K562 (cell line): ENCODE measurements around the gene MED12. TPM values are rescaled to one million over a fixed set of nuclear protein-coding genes. Genes with fewer than 3 reads are reported as not detected.

Experiments
- ATAC-seq: fragments of 200-7000 bp; cut with Tn5 transposase; 3 replicates; pipeline ENCODE4 v1.9.1; 2020; ENCODE audit warnings: moderate library complexity
- BruUV-seq: library from RNA; stranded (reverse); fragments of 400-500 nt; replicated peaks from 2 replicates; lab custom pipeline; 2021; lab: Mats Ljungman, UMichigan
- CTCF ChIA-PET: fragments of 300-600 bp; formaldehyde crosslinking; extraction: SDS; loops from one replicate; lab custom pipeline; 2021; ENCODE audit warnings: low intra/inter-chr PET ratio; lab: Yijun Ruan, JAX
- POLR2A ChIA-PET: fragments of 300-600, 350-650 bp; sonication (Branson Sonifier 250); formaldehyde crosslinking; extraction: SDS; loops from one replicate; lab custom pipeline; 2021; ENCODE audit warnings: antibody characterized with exemption, inconsistent platforms; lab: Yijun Ruan, JAX
- DNase-seq, 4 experiments: peaks; one replicate each; pipeline versions ENCODE4 v3.0.0 to v3.0.0-alpha.2; 2011 to 2018; ENCODE audit warnings: low spot score in 3 of 4, mixed read lengths in 3 of 4; ENCODE audit errors: extremely low read depth in 1 of 4
- FAIRE-seq: peaks from 2 replicates; lab custom pipeline; 2011; peaks lifted over from hg19 to GRCh38; lab: Jason Lieb, UNC
- H2AFZ ChIP-seq: 2 replicates; pipeline ENCODE4 v1.6.0; 2011; ENCODE audit warnings: low read depth, low read length, control low read depth, inconsistent platforms
- H3K27ac ChIP-seq: fragments of 200-600 bp; 3 replicates; pipeline ENCODE4 v1.8.0; 2011; ENCODE audit warnings: low read depth, mild to moderate bottlenecking, control low read depth, inconsistent platforms, low read length, moderate library complexity, mixed read lengths; ENCODE audit errors: extremely low read depth
- H3K27me3 ChIP-seq, 2 experiments: fragments of 300-600 bp in 1 of 2; 2 replicates in 1 of 2; 3 replicates in 1 of 2; pipeline versions ENCODE4 v1.6.0 to v1.8.0; 2011; ENCODE audit warnings: inconsistent platforms in 2 of 2, low read length in 2 of 2, mild to moderate bottlenecking in 1 of 2, mixed read lengths in 1 of 2, moderate library complexity in 1 of 2; ENCODE audit not compliant: control insufficient read depth in 2 of 2, insufficient read depth in 2 of 2
- H3K36me3 ChIP-seq: fragments of 300-600 bp; 3 replicates; pipeline ENCODE4 v1.8.0; 2011; ENCODE audit warnings: mild to moderate bottlenecking, low read length, inconsistent platforms; ENCODE audit not compliant: control insufficient read depth, insufficient read depth
- H3K4me1 ChIP-seq, 2 experiments: fragments of 200-600 bp in 1 of 2; replicated peaks in 1 of 2; 2 replicates in 1 of 2; 3 replicates in 1 of 2; pipeline versions ENCODE4 v1.5.1 to v1.8.0; 2011; ENCODE audit warnings: inconsistent platforms in 2 of 2, low read length in 2 of 2, mild to moderate bottlenecking in 1 of 2, mixed read lengths in 1 of 2, moderate library complexity in 1 of 2; ENCODE audit not compliant: control insufficient read depth in 2 of 2, insufficient read depth in 2 of 2
- H3K4me2 ChIP-seq: 2 replicates; pipeline ENCODE4 v1.6.1; 2011; ENCODE audit warnings: low read length, control low read depth, inconsistent platforms, mixed read lengths; ENCODE audit not compliant: insufficient read depth
- H3K4me3 ChIP-seq: fragments of 200-600 bp; sonication (generic), shearing (Covaris generic); 2 replicates; pipeline ENCODE4 v1.5.1; 2016; ENCODE audit warnings: control low read depth, inconsistent platforms
- H3K79me2 ChIP-seq: fragments of 200-600 bp; 3 replicates; pipeline ENCODE4 v1.8.0; 2011; ENCODE audit warnings: low read length, inconsistent platforms; ENCODE audit not compliant: control insufficient read depth, insufficient read depth
- H3K9ac ChIP-seq, 2 experiments: 2 replicates each; pipeline versions ENCODE4 v1.6.0 to v1.6.1; 2011; ENCODE audit warnings: low read depth in 2 of 2, low read length in 2 of 2, control low read depth in 1 of 2, inconsistent platforms in 1 of 2, mild to moderate bottlenecking in 1 of 2, mixed read lengths in 1 of 2; ENCODE audit not compliant: insufficient read depth in 1 of 2
- H3K9me1 ChIP-seq: one replicate; pipeline ENCODE4 v1.6.0; 2011; ENCODE audit warnings: inconsistent platforms, mild to moderate bottlenecking, low read length, moderate library complexity; ENCODE audit not compliant: control insufficient read depth, insufficient read depth
- H3K9me3 ChIP-seq: replicated peaks from 2 replicates; pipeline ENCODE4 v1.5.1; 2011; ENCODE audit warnings: low read depth, low read length, inconsistent platforms; ENCODE audit not compliant: control insufficient read depth, insufficient read depth
- H4K20me1 ChIP-seq: replicated peaks from 2 replicates; pipeline ENCODE4 v1.6.1; 2011; ENCODE audit warnings: low read length, inconsistent platforms, mixed read lengths; ENCODE audit not compliant: control insufficient read depth, insufficient read depth
- CC2D1A ChIP-seq: fragments of 450-650 bp; IDR thresholded peaks from 2 replicates; pipeline ENCODE4 v1.6.1; 2017; ENCODE audit warnings: mild to moderate bottlenecking
- DEAF1 ChIP-seq: fragments of 450-650 bp; formaldehyde crosslinking; IDR thresholded peaks from 2 replicates; pipeline ENCODE4 v1.4.0; 2020; ENCODE audit warnings: mild to moderate bottlenecking, moderate library complexity
- E2F6 ChIP-seq, 2 experiments: IDR thresholded peaks; 2 replicates each; pipeline ENCODE4 v1.6.1; 2011; ENCODE audit warnings: borderline replicate concordance in 1 of 2, control low read depth in 1 of 2, low read depth in 1 of 2, low read length in 1 of 2, mild to moderate bottlenecking in 1 of 2, mixed read lengths in 1 of 2, moderate library complexity in 1 of 2; ENCODE audit not compliant: insufficient read depth in 1 of 2, insufficient read length in 1 of 2, poor library complexity in 1 of 2, severe bottlenecking in 1 of 2; ENCODE audit errors: extremely low read depth in 1 of 2
- ELK1 ChIP-seq: sonication (generic); formaldehyde crosslinking; IDR thresholded peaks from 2 replicates; pipeline ENCODE4 v1.8.1; 2022; ENCODE audit warnings: missing genetic modification reagents
- MAZ ChIP-seq, 2 experiments: fragments of 450-650 bp in 1 of 2; sonication (generic) in 1 of 2; formaldehyde crosslinking; IDR thresholded peaks in 1 of 2; conservative IDR thresholded peaks in 1 of 2; 2 replicates each; pipeline versions ENCODE4 v1.4.0 to v1.5.0; 2020; ENCODE audit warnings: mild to moderate bottlenecking in 1 of 2, missing genetic modification reagents in 1 of 2
- RAD21 ChIP-seq, 2 experiments: fragments of 250-450 bp in 1 of 2; fragments of 450-650 bp in 1 of 2; sonication (Bioruptor Pico) in 1 of 2; formaldehyde crosslinking in 1 of 2; IDR thresholded peaks in 1 of 2; conservative IDR thresholded peaks in 1 of 2; 2 replicates each; pipeline versions ENCODE4 v1.4.0 to v1.8.0; 2020 to 2022; ENCODE audit warnings: mild to moderate bottlenecking in 2 of 2, moderate library complexity in 1 of 2
- SPI1 ChIP-seq: IDR thresholded peaks from 2 replicates; pipeline ENCODE4 v1.6.1; 2011; ENCODE audit warnings: low read depth, low read length, control low read depth, borderline replicate concordance
- ZBTB8A ChIP-seq: fragments of 450-650 bp; IDR thresholded peaks from 2 replicates; pipeline ENCODE4 v1.6.1; 2018; ENCODE audit warnings: mild to moderate bottlenecking, moderate library complexity; ENCODE audit not compliant: partially characterized antibody
- ZNF436 ChIP-seq: fragments of 250-450, 450-650 bp; sonication (Bioruptor Pico); formaldehyde crosslinking; IDR thresholded peaks from 2 replicates; pipeline ENCODE4 v1.7.0; 2020; ENCODE audit warnings: mild to moderate bottlenecking
- ZNF740 ChIP-seq, 3 experiments: fragments of 200-800 bp in 1 of 3; sonication (Bioruptor generic) in 1 of 3; sonication (generic) in 1 of 3; formaldehyde crosslinking in 1 of 3; IDR thresholded peaks; 2 replicates each; pipeline versions ENCODE4 v1.6.1 to v1.8.0; 2016 to 2022; ENCODE audit warnings: mild to moderate bottlenecking in 2 of 3, missing compliant biosample characterization in 2 of 3, missing genetic modification characterization in 2 of 3, missing genetic modification reagents in 1 of 3
- WGBS: fragments of 100-300 bp; shearing (Covaris generic); methylation state at CpG from one replicate; pipeline ENCODE4 v1.1.6; 2016; ENCODE audit warnings: low coverage, mixed read lengths; ENCODE audit not compliant: insufficient coverage; ENCODE audit errors: missing lambda C conversion rate; 5-methylcytosine and 5-hydroxymethylcytosine counted together
- in situ Hi-C: fragments of 300-500 bp; cut with MboI; formaldehyde crosslinking; loops from 4 replicates; pipeline ENCODE4 v1.15.0; 2018; ENCODE audit warnings: inconsistent platforms, mixed read lengths
- intact Hi-C: fragments of 100-400 bp; cut with micrococcal nuclease; formaldehyde crosslinking; loops from 2 replicates; pipeline ENCODE4 v1.14.2; 2022
- polyA plus RNA-seq, 8 experiments: library from polyadenylated mRNA; depleted of rRNA in 4 of 8; stranded (reverse) in 5 of 8; unstranded in 3 of 8; fragments of >200 nt; fragmentation: Nextera tagmentation in 2 of 8; fragmentation: Illumina TruSeq in 1 of 8; extraction: Ambion mirVana in 2 of 8; extraction: Trizol in 1 of 8; gene quantifications; 2 replicates each; pipeline versions ENCODE4 v1.2.1 to v1.2.3, GENCODE V29; 2011 to 2014; ENCODE audit warnings: inconsistent platforms in 1 of 8, missing spikeins in 1 of 8
- total RNA-seq, 7 experiments: library from RNA; depleted of rRNA in 6 of 7; stranded (reverse); fragments of >200 nt in 6 of 7; fragmentation: Illumina TruSeq in 2 of 7; extraction: Trizol in 2 of 7; gene quantifications; 2 replicates each; pipeline versions ENCODE4 v1.2.1 to v1.2.3, GENCODE V29; 2011 to 2021; ENCODE audit warnings: low replicate concordance in 1 of 7
- TF ChIP-seq, protein P1 (sequence below): sonication (generic); formaldehyde crosslinking; IDR thresholded peaks from 2 replicates; pipeline ENCODE4 v1.5.0; 2020; ENCODE audit warnings: missing genetic modification reagents

MED12 gene
- total and polyA plus RNA-seq, 9 of the 15 experiments (the other 6 are each of a cell fraction or from before 2014, with no cell fraction given): 1.6 to 49.7 (median 8.6) TPM

DNA sequence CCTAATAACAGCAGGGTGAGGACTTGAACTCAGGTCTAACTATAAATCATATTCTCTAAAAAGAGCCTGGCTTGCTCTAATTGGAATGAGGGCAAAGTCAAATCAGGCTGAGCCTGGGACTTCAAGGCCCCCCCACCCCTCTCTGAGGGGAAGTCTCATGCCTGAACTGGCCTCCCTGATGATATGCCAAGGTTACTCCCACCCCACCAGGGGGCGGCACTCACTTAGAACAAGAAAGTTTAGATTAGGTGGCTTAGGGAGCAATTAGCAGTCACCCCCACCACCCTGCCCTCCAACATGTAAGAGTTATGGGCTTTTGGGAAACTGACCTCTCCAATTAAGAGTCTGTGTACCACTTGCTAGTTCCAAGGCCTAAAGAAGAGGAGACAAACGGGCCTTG is 20.1 kb upstream of the MED12 start:
- Histone ChIP-seq H3K27me3 (no peaks in the 10 kb centered on the region), H3K79me2 (peaks cover 11% of the 10 kb centered on the region), H3K9ac (peak overlapping the region in 1 of 2 experiments; percentile 8; a peak in 2 of 4 replicates), H3K4me2 (0 out of 2 replicates have a peak overlapping the region, but pooled peaks have one; percentile 1), H3K4me3 (no peak overlapping the region), H3K27ac (no peak overlapping the region; the same call in 2 of the 3 replicates), H4K20me1 (no peaks in the 10 kb centered on the region), H3K9me1 (no peaks in the 10 kb centered on the region), H2AFZ (no peak overlapping the region), H3K9me3 (no peaks in the 10 kb centered on the region), H3K36me3 (peaks cover 3% of the 10 kb centered on the region; the same call in 1 of the 3 replicates), H3K4me1 (peaks cover 41 to 42% of the 10 kb centered on the region in 2 experiments)
- peak; percentile 61 to 86 (median 72) for DNase-seq
- 0% methylated on average over 2 of the region's 2 CpGs for WGBS
- BruUV-seq: no TSS peak
- FAIRE-seq: peak; percentile 80
- CTCF ChIA-PET: interaction anchor here (0.6 to 1.1 kb wide), 2 partner anchors 30 to 296 kb away, joined by 3 read pairs; no protein-coding TSS in a partner anchor
- in situ Hi-C loops: loop anchor here (5.0 kb wide), 1 partner anchor 79 kb away; no protein-coding TSS in a partner anchor
- intact Hi-C loops: loop anchor here (1.0 kb wide), 3 partner anchors 31 to 98 kb away; no protein-coding TSS in a partner anchor
- POLR2A ChIA-PET: no interaction called here
- ATAC-seq: peak; percentile 54
- no peak for TF ChIP-seq E2F6 (IDR thresholded peaks at IDR 0.05; ENCODE audit: borderline replicate concordance in 1 of 2, extremely low read depth in 1 of 2, insufficient read depth in 1 of 2, insufficient read length in 1 of 2, low read depth in 1 of 2, low read length in 1 of 2, poor library complexity in 1 of 2, severe bottlenecking in 1 of 2)
- no peak for TF ChIP-seq ZBTB8A
- TF ChIP-seq, protein P1, sequence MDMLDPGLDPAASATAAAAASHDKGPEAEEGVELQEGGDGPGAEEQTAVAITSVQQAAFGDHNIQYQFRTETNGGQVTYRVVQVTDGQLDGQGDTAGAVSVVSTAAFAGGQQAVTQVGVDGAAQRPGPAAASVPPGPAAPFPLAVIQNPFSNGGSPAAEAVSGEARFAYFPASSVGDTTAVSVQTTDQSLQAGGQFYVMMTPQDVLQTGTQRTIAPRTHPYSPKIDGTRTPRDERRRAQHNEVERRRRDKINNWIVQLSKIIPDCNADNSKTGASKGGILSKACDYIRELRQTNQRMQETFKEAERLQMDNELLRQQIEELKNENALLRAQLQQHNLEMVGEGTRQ: no peak
- TF ChIP-seq SPI1: peak; percentile 49; the same call in 1 of the 2 replicates
- peak in 1 of 2 experiments; percentile 55; a peak in 1 of 4 replicates for TF ChIP-seq MAZ (CRISPR knock-in tag; conservative IDR thresholded peaks at IDR 0.05 in 1 of 2, IDR thresholded peaks at IDR 0.05 in 1 of 2)
- TF ChIP-seq ZNF740 (CRISPR knock-in tag; IDR thresholded peaks at IDR 0.05): peak; percentile 84
- peak in 1 of 2 experiments; percentile 80; a peak in 2 of 4 replicates for TF ChIP-seq ZNF740 (tag; IDR thresholded peaks at IDR 0.05)
- TF ChIP-seq ZNF436: no peak
- TF ChIP-seq CC2D1A: peak; percentile 43; the same call in 1 of the 2 replicates
- TF ChIP-seq ELK1: no peak
- TF ChIP-seq DEAF1 (CRISPR knock-in tag): peak; percentile 58
- TF ChIP-seq RAD21 (CRISPR knock-in tag; conservative IDR thresholded peaks at IDR 0.05 in 1 of 2, IDR thresholded peaks at IDR 0.05 in 1 of 2): peak; percentile 79 to 89
